Astrocyte (in vitro differentiated cells and primary cell): ENCODE data around the gene ECI2. TPM values are rescaled to one million over a fixed set of nuclear protein-coding genes. Genes with fewer than 3 reads are reported as not detected.
A peak's percentile ranks its signal among the peaks of the same experiment; 100 is the strongest.

Source experiments
- DNase-seq: peaks from one replicate; pipeline ENCODE4 v3.0.0-alpha.2; 2010; ENCODE audit warnings: low read depth
- FAIRE-seq: peaks from 2 replicates; lab custom pipeline; 2011; peaks lifted over from hg19 to GRCh38; lab: Jason Lieb, UNC
- H2AFZ ChIP-seq: 2 replicates; pipeline ENCODE4 v1.6.0; 2012; ENCODE audit warnings: low read depth, low read length, inconsistent platforms
- H3K27ac ChIP-seq: 2 replicates; pipeline ENCODE4 v1.5.1; 2011; ENCODE audit warnings: low read depth, low read length, inconsistent platforms
- H3K27me3 ChIP-seq: 2 replicates; pipeline ENCODE4 v1.6.0; 2011; ENCODE audit warnings: low read length, inconsistent platforms; ENCODE audit not compliant: insufficient read depth
- H3K36me3 ChIP-seq: 2 replicates; pipeline ENCODE4 v1.5.1; 2011; ENCODE audit warnings: low read length, inconsistent platforms; ENCODE audit not compliant: insufficient read depth
- H3K4me1 ChIP-seq: 2 replicates; pipeline ENCODE4 v1.5.1; 2011; ENCODE audit warnings: low read length, inconsistent platforms; ENCODE audit not compliant: insufficient read depth
- H3K4me2 ChIP-seq: 2 replicates; pipeline ENCODE4 v1.6.0; 2012; ENCODE audit warnings: low read length, inconsistent platforms
- H3K4me3 ChIP-seq: 2 replicates; pipeline ENCODE4 v1.5.1; 2011; ENCODE audit warnings: low read depth, mild to moderate bottlenecking, low read length, inconsistent platforms; ENCODE audit not compliant: insufficient read depth
- H3K79me2 ChIP-seq: 2 replicates; pipeline ENCODE4 v1.6.0; 2012; ENCODE audit warnings: mild to moderate bottlenecking, low read length, inconsistent platforms; ENCODE audit not compliant: insufficient read depth
- H3K9ac ChIP-seq: 2 replicates; pipeline ENCODE4 v1.6.0; 2012; ENCODE audit warnings: mild to moderate bottlenecking, low read length, inconsistent platforms
- H3K9me3 ChIP-seq: 2 replicates; pipeline ENCODE4 v1.5.1; 2012; ENCODE audit warnings: low read depth, mild to moderate bottlenecking, low read length, inconsistent platforms; ENCODE audit not compliant: insufficient read depth
- H4K20me1 ChIP-seq: 2 replicates; pipeline ENCODE4 v1.6.0; 2012; ENCODE audit warnings: low read length, inconsistent platforms; ENCODE audit not compliant: insufficient read depth
- H3K27ac Mint-ChIP-seq: one replicate; pipeline ENCODE4 v1.8.0; 2021; ENCODE audit warnings: mild to moderate bottlenecking, mixed read lengths; ENCODE audit not compliant: unreplicated experiment
- H3K27me3 Mint-ChIP-seq: one replicate; pipeline ENCODE4 v1.8.0; 2021; ENCODE audit warnings: low read depth, mixed read lengths; ENCODE audit not compliant: unreplicated experiment
- H3K36me3 Mint-ChIP-seq: one replicate; pipeline ENCODE4 v1.8.0; 2021; ENCODE audit warnings: low read depth, mixed read lengths; ENCODE audit not compliant: unreplicated experiment
- H3K4me1 Mint-ChIP-seq: one replicate; pipeline ENCODE4 v1.8.0; 2021; ENCODE audit warnings: low read depth, mixed read lengths; ENCODE audit not compliant: unreplicated experiment
- H3K4me3 Mint-ChIP-seq: one replicate; pipeline ENCODE4 v1.8.0; 2021; ENCODE audit warnings: mild to moderate bottlenecking, moderate library complexity, mixed read lengths; ENCODE audit not compliant: unreplicated experiment
- H3K9me3 Mint-ChIP-seq: one replicate; pipeline ENCODE4 v1.8.0; 2021; ENCODE audit warnings: mild to moderate bottlenecking, mixed read lengths; ENCODE audit not compliant: unreplicated experiment
- EZH2 ChIP-seq: IDR thresholded peaks from 2 replicates; pipeline ENCODE4 v1.6.1; 2012; ENCODE audit warnings: mild to moderate bottlenecking, low read length, inconsistent platforms; ENCODE audit not compliant: insufficient read depth
- total RNA-seq: library from RNA; stranded (reverse); gene quantifications from 2 replicates; pipeline ENCODE4 v1.2.1, GENCODE V29; 2021
- TF ChIP-seq, protein P1 (sequence below): IDR thresholded peaks from 2 replicates; pipeline ENCODE4 v1.5.1; 2011; ENCODE audit warnings: low read depth, mild to moderate bottlenecking, inconsistent platforms, low read length, moderate library complexity; ENCODE audit not compliant: insufficient read depth

Gene ECI2
- total RNA-seq, 1 donor from 2014 or later: 52.5 TPM

DNA sequence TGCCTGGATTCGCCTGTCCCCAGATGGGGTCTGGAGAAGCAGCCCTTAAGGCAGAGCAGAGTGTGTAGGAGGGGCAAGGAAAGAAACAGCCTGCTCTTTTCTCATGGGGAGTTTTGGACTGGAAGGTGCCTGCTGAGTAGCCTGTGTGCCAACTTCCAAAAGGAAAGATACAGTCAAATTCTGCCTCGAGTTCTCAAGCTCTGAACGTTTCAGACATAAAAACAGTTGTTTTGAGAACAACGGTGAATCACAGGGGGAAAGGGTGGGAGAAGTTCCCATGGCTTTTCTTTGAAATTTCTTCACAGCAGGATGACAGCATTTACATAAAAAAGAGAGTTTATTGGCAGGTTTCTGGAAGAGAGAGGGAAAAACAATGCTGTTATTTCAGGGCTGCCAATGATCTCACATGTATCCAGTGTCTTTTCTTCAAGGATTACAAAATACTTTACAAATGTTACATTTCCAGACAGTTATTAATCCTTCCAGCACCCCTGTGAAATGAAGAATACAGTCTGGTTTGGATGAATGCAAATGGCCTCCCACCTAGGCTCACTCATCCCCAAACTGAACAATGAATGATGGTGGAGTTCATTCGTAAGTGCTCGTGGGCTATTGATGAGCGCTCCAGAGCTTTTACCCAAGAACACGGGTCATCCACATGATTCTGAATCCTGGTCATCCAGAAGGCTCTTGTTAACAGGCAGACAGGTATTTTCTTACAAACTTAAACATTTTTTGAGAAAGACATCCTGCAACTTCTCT is 33.8 kb upstream of the ECI2 start:
- Histone ChIP-seq H3K4me2 (peak overlapping the region; percentile 30), H2AFZ (peak overlapping the region; percentile 28), H3K9ac (no peak overlapping the region), H3K4me1 (no peaks in the 10 kb centered on the region), H3K4me3 (no peak overlapping the region), H4K20me1 (no peaks in the 10 kb centered on the region), H3K36me3 (no peaks in the 10 kb centered on the region), H3K9me3 (no peaks in the 10 kb centered on the region), H3K79me2 (no peaks in the 10 kb centered on the region), H3K27me3 (no peaks in the 10 kb centered on the region), H3K27ac (no peak overlapping the region)
- H3K4me3 Mint-ChIP-seq: peak overlapping the region; percentile 1
- H3K27ac Mint-ChIP-seq: no peak overlapping the region
- H3K9me3 Mint-ChIP-seq: peaks cover 5% of the 10 kb centered on the region
- peaks cover 3% of the 10 kb centered on the region for H3K27me3 Mint-ChIP-seq
- H3K36me3 Mint-ChIP-seq: peaks cover 1% of the 10 kb centered on the region
- TF ChIP-seq, protein P1, sequence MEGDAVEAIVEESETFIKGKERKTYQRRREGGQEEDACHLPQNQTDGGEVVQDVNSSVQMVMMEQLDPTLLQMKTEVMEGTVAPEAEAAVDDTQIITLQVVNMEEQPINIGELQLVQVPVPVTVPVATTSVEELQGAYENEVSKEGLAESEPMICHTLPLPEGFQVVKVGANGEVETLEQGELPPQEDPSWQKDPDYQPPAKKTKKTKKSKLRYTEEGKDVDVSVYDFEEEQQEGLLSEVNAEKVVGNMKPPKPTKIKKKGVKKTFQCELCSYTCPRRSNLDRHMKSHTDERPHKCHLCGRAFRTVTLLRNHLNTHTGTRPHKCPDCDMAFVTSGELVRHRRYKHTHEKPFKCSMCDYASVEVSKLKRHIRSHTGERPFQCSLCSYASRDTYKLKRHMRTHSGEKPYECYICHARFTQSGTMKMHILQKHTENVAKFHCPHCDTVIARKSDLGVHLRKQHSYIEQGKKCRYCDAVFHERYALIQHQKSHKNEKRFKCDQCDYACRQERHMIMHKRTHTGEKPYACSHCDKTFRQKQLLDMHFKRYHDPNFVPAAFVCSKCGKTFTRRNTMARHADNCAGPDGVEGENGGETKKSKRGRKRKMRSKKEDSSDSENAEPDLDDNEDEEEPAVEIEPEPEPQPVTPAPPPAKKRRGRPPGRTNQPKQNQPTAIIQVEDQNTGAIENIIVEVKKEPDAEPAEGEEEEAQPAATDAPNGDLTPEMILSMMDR: no peak
- no peak for TF ChIP-seq EZH2
- DNase-seq (peak; percentile 14), FAIRE-seq (no peak)
- peaks cover 5% of the 10 kb centered on the region for H3K4me1 Mint-ChIP-seq

- Histone ChIP-seq H3K36me3 (no peaks in the 10 kb centered on the region), H3K4me3 (no peak overlapping the region), H4K20me1 (no peaks in the 10 kb centered on the region), H3K9me3 (no peaks in the 10 kb centered on the region), H3K9ac (no peak overlapping the region), H2AFZ (no peak overlapping the region), H3K4me2 (no peak overlapping the region), H3K27ac (no peak overlapping the region), H3K4me1 (no peaks in the 10 kb centered on the region), H3K79me2 (no peaks in the 10 kb centered on the region), H3K27me3 (no peaks in the 10 kb centered on the region)
- H3K27ac Mint-ChIP-seq: no peak overlapping the region
- peaks cover 5% of the 10 kb centered on the region for H3K4me1 Mint-ChIP-seq
- H3K9me3 Mint-ChIP-seq: peaks cover 5% of the 10 kb centered on the region
- DNase-seq: no peak
- peaks cover 1% of the 10 kb centered on the region for H3K36me3 Mint-ChIP-seq
- TF ChIP-seq, protein P1: no peak
- no peak for TF ChIP-seq EZH2
- H3K27me3 Mint-ChIP-seq: peaks cover 3% of the 10 kb centered on the region
- H3K4me3 Mint-ChIP-seq: no peak overlapping the region
- FAIRE-seq: no peak
These were observed 32.5 kb upstream of the ECI2 start for GRCh38 chr6:4167833-4168232.

- peaks cover 3% of the 10 kb centered on the region for H3K27me3 Mint-ChIP-seq
- peaks cover 5% of the 10 kb centered on the region for H3K4me1 Mint-ChIP-seq
- FAIRE-seq: no peak
These were observed 31.7 kb upstream of the ECI2 start for GRCh38 chr6:4167123-4167522.

More at GRCh38 chr6:4167123-4167522, 31.7 kb upstream of the ECI2 start:
- no peak overlapping the region for H3K27ac ChIP-seq
- Mint-ChIP-seq H3K36me3 (peaks cover 1% of the 10 kb centered on the region), H3K27ac (no peak overlapping the region), H3K4me3 (no peak overlapping the region), H3K9me3 (peaks cover 5% of the 10 kb centered on the region)
- no peaks in the 10 kb centered on the region for H3K4me1 ChIP-seq
- no peaks in the 10 kb centered on the region for H4K20me1 ChIP-seq
- H2AFZ ChIP-seq: no peak overlapping the region
- H3K27me3 ChIP-seq: no peaks in the 10 kb centered on the region
- H3K36me3 ChIP-seq: no peaks in the 10 kb centered on the region
- no peak overlapping the region for H3K4me3 ChIP-seq
- DNase-seq: no peak
- H3K9me3 ChIP-seq: no peaks in the 10 kb centered on the region
- H3K9ac ChIP-seq: no peak overlapping the region
- H3K4me2 ChIP-seq: no peak overlapping the region
- no peaks in the 10 kb centered on the region for H3K79me2 ChIP-seq
- TF ChIP-seq, protein P1: no peak
